Loucy (cell line): Measurements from ENCODE around the gene TNFRSF25.
A peak's percentile ranks its signal among the peaks of the same experiment; 100 is the strongest.

ENCODE experiments used
- H2AFZ ChIP-seq: fragments of 200-600 bp; sonication (generic); 2 replicates; pipeline ENCODE4 v1.6.0; 2016; ENCODE audit warnings: antibody characterized with exemption, mild to moderate bottlenecking, low read length, moderate library complexity
- H3F3A ChIP-seq: fragments of 200-600 bp; 2 replicates; pipeline ENCODE4 v1.6.0; 2016; ENCODE audit warnings: antibody characterized with exemption, low read depth, mild to moderate bottlenecking
- H3K27me3 ChIP-seq: fragments of 200-600 bp; sonication (generic); 2 replicates; pipeline ENCODE4 v1.6.1; 2014; ENCODE audit warnings: low read length, mild to moderate bottlenecking; ENCODE audit not compliant: insufficient read depth, poor library complexity, severe bottlenecking
- H3K36me3 ChIP-seq: fragments of 200-600 bp; sonication (generic); 2 replicates; pipeline ENCODE4 v1.6.1; 2016; ENCODE audit warnings: low read length; ENCODE audit not compliant: insufficient read depth
- H3K4me1 ChIP-seq: fragments of 200-600 bp; sonication (generic); 2 replicates; pipeline ENCODE4 v1.5.1; 2014; ENCODE audit warnings: low read length, mild to moderate bottlenecking; ENCODE audit not compliant: insufficient read depth, poor library complexity, severe bottlenecking
- H3K4me2 ChIP-seq: fragments of 200-600 bp; sonication (generic); 2 replicates; pipeline ENCODE4 v1.6.0; 2014; ENCODE audit warnings: antibody characterized with exemption, low read length, low read depth, mild to moderate bottlenecking; ENCODE audit not compliant: poor library complexity, severe bottlenecking
- H3K4me3 ChIP-seq: fragments of 200-600 bp; sonication (generic); 2 replicates; pipeline ENCODE4 v1.5.1; 2014; ENCODE audit warnings: low read length, mild to moderate bottlenecking, mixed read lengths; ENCODE audit not compliant: poor library complexity, severe bottlenecking
- H3K79me2 ChIP-seq: fragments of 200-600 bp; sonication (generic); 2 replicates; pipeline ENCODE4 v1.6.1; 2014; ENCODE audit warnings: low read length; ENCODE audit not compliant: insufficient read depth
- H3K9ac ChIP-seq: fragments of 200-600 bp; sonication (generic); 2 replicates; pipeline ENCODE4 v1.6.0; 2014; ENCODE audit warnings: mild to moderate bottlenecking, low read depth, low read length, moderate library complexity; ENCODE audit not compliant: poor library complexity, severe bottlenecking
- H3K9me2 ChIP-seq: fragments of 200-600 bp; sonication (generic); replicated peaks from 2 replicates; pipeline ENCODE4 v1.6.1; 2016; ENCODE audit warnings: low read depth, low read length, mixed read lengths
- H3K9me3 ChIP-seq: fragments of 200-600 bp; sonication (generic); 2 replicates; pipeline ENCODE4 v1.6.1; 2014; ENCODE audit warnings: mild to moderate bottlenecking, antibody characterized with exemption, low read length, low read depth; ENCODE audit not compliant: insufficient read depth
- H4K20me1 ChIP-seq: fragments of 200-600 bp; sonication (generic); 2 replicates; pipeline ENCODE4 v1.6.0; 2014; ENCODE audit warnings: antibody characterized with exemption, low read length, mild to moderate bottlenecking; ENCODE audit not compliant: insufficient read depth, poor library complexity, severe bottlenecking
- EZH2phosphoT487 ChIP-seq: fragments of 200-600 bp; IDR thresholded peaks from 2 replicates; pipeline ENCODE4 v1.6.1; 2018; ENCODE audit warnings: antibody characterized with exemption, mild to moderate bottlenecking, moderate library complexity, borderline replicate concordance
- TF ChIP-seq, protein P1 (sequence below): fragments of 200-600 bp; sonication (generic); conservative IDR thresholded peaks from 2 replicates; pipeline ENCODE4 v1.5.1; 2014; ENCODE audit warnings: mild to moderate bottlenecking, antibody characterized with exemption, low read length

Gene TNFRSF25

DNA sequence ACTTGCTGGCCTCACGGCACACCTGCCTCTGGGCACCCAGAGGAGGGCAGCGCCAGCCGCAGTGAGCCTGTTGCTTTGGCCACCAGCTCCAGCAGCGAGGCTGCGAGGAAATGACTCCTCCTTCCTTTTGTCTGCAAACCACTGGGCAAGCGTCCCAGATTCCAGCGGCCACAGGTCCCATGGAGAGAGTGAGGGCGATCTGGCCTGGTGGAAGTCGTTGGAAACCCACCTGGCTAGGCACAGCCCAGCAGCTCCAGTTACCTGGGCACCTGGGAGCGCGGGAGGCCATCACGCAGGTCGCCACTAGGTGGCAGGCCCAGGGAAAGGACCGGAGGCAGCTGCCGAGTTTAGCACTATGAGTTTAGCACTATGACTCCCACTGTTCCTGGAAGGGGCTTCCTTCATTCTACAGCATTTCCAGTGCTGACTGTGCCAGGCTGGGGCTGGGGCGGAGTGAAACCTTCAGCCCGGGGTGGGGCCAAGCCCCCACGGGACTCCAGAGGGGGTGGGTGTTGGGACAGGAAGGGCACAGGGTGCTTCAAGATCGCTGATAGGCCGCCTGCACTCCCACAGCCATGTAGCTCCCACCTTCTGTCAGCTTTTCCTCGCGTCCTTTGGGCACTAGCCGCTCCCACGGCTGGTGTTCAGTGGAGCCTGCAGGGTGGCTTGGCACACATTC lies 42.5 kb downstream of the TNFRSF25 start:
- Histone ChIP-seq H3K4me2 (no peak overlapping the region), H3K4me1 (no peaks in the 10 kb centered on the region), H3F3A (no peaks in the 10 kb centered on the region), H3K9me2 (no peaks in the 10 kb centered on the region), H3K4me3 (no peak overlapping the region), H4K20me1 (no peaks in the 10 kb centered on the region), H2AFZ (peak overlapping the region; percentile 57; the same call in 1 of the 2 replicates), H3K36me3 (no peaks in the 10 kb centered on the region), H3K79me2 (no peaks in the 10 kb centered on the region), H3K9ac (no peak overlapping the region), H3K9me3 (no peaks in the 10 kb centered on the region), H3K27me3 (no peaks in the 10 kb centered on the region)
- TF ChIP-seq, protein P1, sequence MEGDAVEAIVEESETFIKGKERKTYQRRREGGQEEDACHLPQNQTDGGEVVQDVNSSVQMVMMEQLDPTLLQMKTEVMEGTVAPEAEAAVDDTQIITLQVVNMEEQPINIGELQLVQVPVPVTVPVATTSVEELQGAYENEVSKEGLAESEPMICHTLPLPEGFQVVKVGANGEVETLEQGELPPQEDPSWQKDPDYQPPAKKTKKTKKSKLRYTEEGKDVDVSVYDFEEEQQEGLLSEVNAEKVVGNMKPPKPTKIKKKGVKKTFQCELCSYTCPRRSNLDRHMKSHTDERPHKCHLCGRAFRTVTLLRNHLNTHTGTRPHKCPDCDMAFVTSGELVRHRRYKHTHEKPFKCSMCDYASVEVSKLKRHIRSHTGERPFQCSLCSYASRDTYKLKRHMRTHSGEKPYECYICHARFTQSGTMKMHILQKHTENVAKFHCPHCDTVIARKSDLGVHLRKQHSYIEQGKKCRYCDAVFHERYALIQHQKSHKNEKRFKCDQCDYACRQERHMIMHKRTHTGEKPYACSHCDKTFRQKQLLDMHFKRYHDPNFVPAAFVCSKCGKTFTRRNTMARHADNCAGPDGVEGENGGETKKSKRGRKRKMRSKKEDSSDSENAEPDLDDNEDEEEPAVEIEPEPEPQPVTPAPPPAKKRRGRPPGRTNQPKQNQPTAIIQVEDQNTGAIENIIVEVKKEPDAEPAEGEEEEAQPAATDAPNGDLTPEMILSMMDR: peak; percentile 78
- no peak for TF ChIP-seq EZH2phosphoT487

DNA sequence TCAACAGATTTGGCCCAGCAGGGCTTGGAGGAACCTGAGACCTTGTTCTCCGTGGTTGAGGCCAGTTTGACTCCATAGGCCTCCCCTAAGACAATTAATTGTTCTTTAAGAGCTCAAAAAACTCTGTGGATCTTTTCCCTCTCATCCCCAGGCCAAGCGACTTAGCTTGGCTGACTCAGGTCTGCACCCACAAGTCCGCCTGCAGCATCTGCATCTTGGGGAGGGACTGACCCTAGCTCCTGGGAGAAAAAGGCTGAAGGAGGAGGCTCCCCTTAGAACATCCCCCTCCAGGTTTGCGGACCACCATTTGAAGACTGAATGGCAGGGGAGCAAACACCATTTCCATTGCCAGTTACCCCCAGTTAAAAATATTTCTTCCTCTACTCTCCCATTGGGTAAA lies 44.7 kb downstream of the TNFRSF25 start:
- no peaks in the 10 kb centered on the region for H3K27me3 ChIP-seq
- H3K9me2 ChIP-seq: no peaks in the 10 kb centered on the region
- H3F3A ChIP-seq: no peaks in the 10 kb centered on the region
- TF ChIP-seq, protein P1: no peak
- TF ChIP-seq EZH2phosphoT487: no peak
- H3K4me3 ChIP-seq: no peak overlapping the region
- no peaks in the 10 kb centered on the region for H3K9me3 ChIP-seq
- H3K9ac ChIP-seq: no peak overlapping the region
- H4K20me1 ChIP-seq: no peaks in the 10 kb centered on the region
- H3K4me2 ChIP-seq: no peak overlapping the region
- H3K79me2 ChIP-seq: no peaks in the 10 kb centered on the region
- no peaks in the 10 kb centered on the region for H3K4me1 ChIP-seq
- H3K36me3 ChIP-seq: no peaks in the 10 kb centered on the region
- H2AFZ ChIP-seq: no peak overlapping the region

DNA sequence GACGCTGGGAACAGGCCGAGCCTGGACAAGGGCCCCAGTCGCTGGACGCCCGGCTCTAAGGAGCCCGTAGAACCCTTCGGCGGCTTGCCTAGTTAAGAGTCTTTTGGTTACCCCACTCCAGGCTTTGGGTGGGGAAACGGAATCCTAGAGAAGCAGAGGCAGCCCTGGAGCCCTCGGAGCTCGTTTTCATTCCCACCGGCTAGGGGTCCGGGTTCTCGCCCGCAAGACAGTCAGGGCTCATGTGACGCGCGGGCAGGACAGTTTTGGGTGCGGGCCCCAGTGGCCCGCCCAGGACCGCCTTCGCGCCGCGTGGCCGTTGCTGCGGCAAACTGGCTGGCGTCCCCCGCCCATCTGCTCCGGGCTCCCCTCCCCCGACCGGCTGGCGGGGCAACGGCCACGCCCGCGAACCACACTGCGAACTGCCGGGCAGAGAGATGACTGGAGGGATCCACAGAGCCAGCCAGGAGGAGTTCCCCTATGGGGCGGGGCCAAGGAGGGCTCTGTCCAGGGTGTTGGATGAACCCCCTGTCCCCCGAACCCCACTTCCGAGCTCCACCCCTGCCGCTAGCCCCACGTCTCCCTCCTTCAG lies 45.4 kb downstream of the TNFRSF25 start:
- no peak overlapping the region for H3K4me2 ChIP-seq
- no peaks in the 10 kb centered on the region for H3K27me3 ChIP-seq
- H3K9me3 ChIP-seq: no peaks in the 10 kb centered on the region
- no peak overlapping the region for H3K4me3 ChIP-seq
- no peaks in the 10 kb centered on the region for H3F3A ChIP-seq
- no peaks in the 10 kb centered on the region for H3K79me2 ChIP-seq
- TF ChIP-seq EZH2phosphoT487: no peak
- TF ChIP-seq, protein P1: no peak
- H3K4me1 ChIP-seq: no peaks in the 10 kb centered on the region
- no peak overlapping the region for H2AFZ ChIP-seq
- H3K9ac ChIP-seq: no peak overlapping the region
- H3K9me2 ChIP-seq: no peaks in the 10 kb centered on the region
- H4K20me1 ChIP-seq: no peaks in the 10 kb centered on the region
- H3K36me3 ChIP-seq: no peaks in the 10 kb centered on the region
